Lower leg skin (tissue), 3 donors: ENCODE results near the gene BZW1.

Source experiments
- POLR2A ChIP-seq, 2 donors: fragments of 450-650 bp; IDR thresholded peaks; one replicate each; pipeline ENCODE4 v1.6.1; 2016 to 2017; ENCODE audit warnings: antibody characterized with exemption in 2 of 2, mild to moderate bottlenecking in 1 of 2, moderate library complexity in 1 of 2
- TF ChIP-seq, protein P1 (sequence below), 3 donors: fragments of 450-650 bp; IDR thresholded peaks; one replicate each; pipeline ENCODE4 v1.5.1; 2016; ENCODE audit warnings: antibody characterized with exemption in 3 of 3, mild to moderate bottlenecking in 3 of 3, moderate library complexity in 2 of 3

DNA sequence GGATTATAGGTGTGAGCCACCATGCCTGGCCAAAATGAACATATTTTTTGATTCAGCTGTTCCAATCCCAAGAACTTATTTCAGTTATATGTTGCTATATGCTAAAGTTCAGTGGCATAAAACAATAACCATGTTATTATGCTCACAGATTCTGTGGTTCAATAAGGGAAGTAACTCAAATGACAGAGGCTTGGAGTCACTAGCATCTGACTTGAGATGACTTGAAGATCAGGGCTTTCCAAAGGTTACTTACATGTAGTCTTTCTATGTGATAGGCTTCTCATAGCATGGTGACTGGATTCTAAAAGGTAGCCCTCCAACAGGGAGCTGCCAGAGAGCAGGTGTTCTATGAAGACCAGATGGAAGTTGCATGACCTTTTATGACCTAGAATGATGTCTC lies 35.6 kb downstream of the BZW1 start:
- TF ChIP-seq, protein P1, sequence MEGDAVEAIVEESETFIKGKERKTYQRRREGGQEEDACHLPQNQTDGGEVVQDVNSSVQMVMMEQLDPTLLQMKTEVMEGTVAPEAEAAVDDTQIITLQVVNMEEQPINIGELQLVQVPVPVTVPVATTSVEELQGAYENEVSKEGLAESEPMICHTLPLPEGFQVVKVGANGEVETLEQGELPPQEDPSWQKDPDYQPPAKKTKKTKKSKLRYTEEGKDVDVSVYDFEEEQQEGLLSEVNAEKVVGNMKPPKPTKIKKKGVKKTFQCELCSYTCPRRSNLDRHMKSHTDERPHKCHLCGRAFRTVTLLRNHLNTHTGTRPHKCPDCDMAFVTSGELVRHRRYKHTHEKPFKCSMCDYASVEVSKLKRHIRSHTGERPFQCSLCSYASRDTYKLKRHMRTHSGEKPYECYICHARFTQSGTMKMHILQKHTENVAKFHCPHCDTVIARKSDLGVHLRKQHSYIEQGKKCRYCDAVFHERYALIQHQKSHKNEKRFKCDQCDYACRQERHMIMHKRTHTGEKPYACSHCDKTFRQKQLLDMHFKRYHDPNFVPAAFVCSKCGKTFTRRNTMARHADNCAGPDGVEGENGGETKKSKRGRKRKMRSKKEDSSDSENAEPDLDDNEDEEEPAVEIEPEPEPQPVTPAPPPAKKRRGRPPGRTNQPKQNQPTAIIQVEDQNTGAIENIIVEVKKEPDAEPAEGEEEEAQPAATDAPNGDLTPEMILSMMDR (IDR thresholded peaks at IDR 0.05), result no peak
- no peak for TF ChIP-seq POLR2A (IDR thresholded peaks at IDR 0.05)
